Lower leg skin (tissue), 4 donors: ENCODE results near the gene COL8A2. TPM values are rescaled to one million over a fixed set of nuclear protein-coding genes. Genes with fewer than 3 reads are reported as not detected.

Experiments used
- DNase-seq, 2 donors: peaks; one replicate each; pipeline ENCODE4 v3.0.0-alpha.2; 2019; ENCODE audit warnings: low spot score in 2 of 2
- H3K4me3 ChIP-seq: fragments of 200-600 bp; sonication (generic); 2 replicates; pipeline ENCODE4 v1.5.1; 2017; ENCODE audit warnings: mild to moderate bottlenecking, low read depth; ENCODE audit not compliant: poor library complexity, severe bottlenecking
- POLR2A ChIP-seq, 2 donors: fragments of 450-650 bp; IDR thresholded peaks; one replicate each; pipeline ENCODE4 v1.6.1; 2016 to 2017; ENCODE audit warnings: antibody characterized with exemption in 2 of 2, mild to moderate bottlenecking in 1 of 2, moderate library complexity in 1 of 2
- WGBS, 2 donors: methylation state at CpG; one replicate each; pipeline ENCODE4 v1.1.5; 2018; 5-methylcytosine and 5-hydroxymethylcytosine counted together
- intact Hi-C: fragments of 100-400 bp; cut with DNase I; formaldehyde crosslinking; loops from one replicate; pipeline ENCODE4 v1.15.0; 2023; ENCODE audit warnings: low total_unique reads
- total RNA-seq, 4 donors: library from RNA; depleted of rRNA; stranded (reverse); fragments of >200 nt; gene quantifications; one replicate each; pipeline ENCODE4 v1.1.0, GENCODE V29; 2016
- TF ChIP-seq, protein P1 (sequence below), 3 donors: fragments of 450-650 bp; IDR thresholded peaks; one replicate each; pipeline ENCODE4 v1.5.1; 2016; ENCODE audit warnings: antibody characterized with exemption in 3 of 3, mild to moderate bottlenecking in 3 of 3, moderate library complexity in 2 of 3

Gene COL8A2
- total RNA-seq, 4 donors from 2014 or later = 4.8 to 9.8 (median 7.6) TPM

DNA sequence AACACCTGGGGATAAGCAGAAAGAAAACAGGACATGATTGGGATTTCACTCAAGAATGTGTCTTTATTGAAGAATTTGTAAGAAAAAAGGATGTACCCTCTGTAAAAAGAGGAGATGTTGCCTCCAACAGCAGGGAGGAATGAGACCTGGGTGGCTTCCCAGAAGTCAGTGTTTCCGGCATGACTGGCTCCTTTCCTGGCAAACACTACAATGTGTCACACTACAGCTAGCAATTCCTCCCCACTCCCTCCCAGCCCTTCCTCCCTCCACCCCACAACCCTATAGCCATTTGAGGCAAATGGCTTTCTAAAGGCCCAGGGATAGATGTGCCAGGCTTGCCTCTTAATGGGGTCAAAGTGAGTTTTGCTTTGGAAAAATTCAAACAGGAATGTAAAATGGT is 11.5 kb upstream of the COL8A2 start:
- TF ChIP-seq POLR2A (IDR thresholded peaks at IDR 0.05) = no peak
- TF ChIP-seq, protein P1, sequence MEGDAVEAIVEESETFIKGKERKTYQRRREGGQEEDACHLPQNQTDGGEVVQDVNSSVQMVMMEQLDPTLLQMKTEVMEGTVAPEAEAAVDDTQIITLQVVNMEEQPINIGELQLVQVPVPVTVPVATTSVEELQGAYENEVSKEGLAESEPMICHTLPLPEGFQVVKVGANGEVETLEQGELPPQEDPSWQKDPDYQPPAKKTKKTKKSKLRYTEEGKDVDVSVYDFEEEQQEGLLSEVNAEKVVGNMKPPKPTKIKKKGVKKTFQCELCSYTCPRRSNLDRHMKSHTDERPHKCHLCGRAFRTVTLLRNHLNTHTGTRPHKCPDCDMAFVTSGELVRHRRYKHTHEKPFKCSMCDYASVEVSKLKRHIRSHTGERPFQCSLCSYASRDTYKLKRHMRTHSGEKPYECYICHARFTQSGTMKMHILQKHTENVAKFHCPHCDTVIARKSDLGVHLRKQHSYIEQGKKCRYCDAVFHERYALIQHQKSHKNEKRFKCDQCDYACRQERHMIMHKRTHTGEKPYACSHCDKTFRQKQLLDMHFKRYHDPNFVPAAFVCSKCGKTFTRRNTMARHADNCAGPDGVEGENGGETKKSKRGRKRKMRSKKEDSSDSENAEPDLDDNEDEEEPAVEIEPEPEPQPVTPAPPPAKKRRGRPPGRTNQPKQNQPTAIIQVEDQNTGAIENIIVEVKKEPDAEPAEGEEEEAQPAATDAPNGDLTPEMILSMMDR (IDR thresholded peaks at IDR 0.05) = no peak
- DNase-seq = peak in 1 of 2 donors; percentile 45
- H3K4me3 ChIP-seq = no peak overlapping the region
- intact Hi-C loops = no loop called here
- 26 to 31% methylated on average over 1 of the region's 1 CpG for WGBS, 2 donors

DNA sequence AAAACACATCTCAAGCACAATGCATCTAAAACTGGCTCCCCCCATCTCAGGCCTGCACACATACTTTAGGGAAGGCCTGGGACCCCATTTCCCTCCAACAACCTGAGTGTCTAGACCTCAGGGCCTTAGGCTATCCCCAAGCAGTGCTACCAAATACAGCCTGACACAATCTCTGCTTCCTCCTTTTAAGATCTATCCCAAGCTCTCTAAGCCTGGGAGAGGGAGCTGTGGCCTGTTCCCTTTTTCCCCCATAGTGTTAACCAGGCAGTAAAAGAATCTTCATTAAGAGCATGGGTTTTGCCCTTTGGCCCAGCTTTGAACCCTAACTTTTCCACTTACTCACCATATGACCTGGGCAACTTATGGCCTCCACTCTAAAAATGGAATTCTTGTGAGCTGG is 10.8 kb upstream of the COL8A2 start:
- no peak overlapping the region for H3K4me3 ChIP-seq
- no peak for DNase-seq
- TF ChIP-seq, protein P1 (IDR thresholded peaks at IDR 0.05) = no peak
- TF ChIP-seq POLR2A (IDR thresholded peaks at IDR 0.05) = no peak
- intact Hi-C loops = no loop called here

DNA sequence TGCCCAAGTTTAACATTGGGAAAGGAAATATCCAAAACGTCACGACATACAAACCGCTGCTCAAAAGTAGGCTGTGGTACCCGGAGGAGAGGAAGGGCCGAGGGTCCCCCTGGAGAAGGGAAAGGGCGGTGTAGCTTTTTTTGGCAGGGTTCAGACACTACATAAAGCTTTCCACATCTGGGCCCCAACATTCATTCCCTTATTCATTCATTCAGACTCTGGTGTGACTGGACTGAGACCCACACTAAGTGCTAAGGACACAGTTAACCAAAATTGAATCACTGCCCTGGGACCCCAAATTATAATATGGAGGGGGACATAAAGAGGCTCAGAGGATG is 10.3 kb upstream of the COL8A2 start:
- WGBS, 2 donors = 38 to 46% methylated on average over 6 of the region's 6 CpGs
- intact Hi-C loops = no loop called here
- no peak overlapping the region for H3K4me3 ChIP-seq
- DNase-seq = no peak
- TF ChIP-seq POLR2A (IDR thresholded peaks at IDR 0.05) = no peak
- TF ChIP-seq, protein P1 (IDR thresholded peaks at IDR 0.05) = no peak

DNA sequence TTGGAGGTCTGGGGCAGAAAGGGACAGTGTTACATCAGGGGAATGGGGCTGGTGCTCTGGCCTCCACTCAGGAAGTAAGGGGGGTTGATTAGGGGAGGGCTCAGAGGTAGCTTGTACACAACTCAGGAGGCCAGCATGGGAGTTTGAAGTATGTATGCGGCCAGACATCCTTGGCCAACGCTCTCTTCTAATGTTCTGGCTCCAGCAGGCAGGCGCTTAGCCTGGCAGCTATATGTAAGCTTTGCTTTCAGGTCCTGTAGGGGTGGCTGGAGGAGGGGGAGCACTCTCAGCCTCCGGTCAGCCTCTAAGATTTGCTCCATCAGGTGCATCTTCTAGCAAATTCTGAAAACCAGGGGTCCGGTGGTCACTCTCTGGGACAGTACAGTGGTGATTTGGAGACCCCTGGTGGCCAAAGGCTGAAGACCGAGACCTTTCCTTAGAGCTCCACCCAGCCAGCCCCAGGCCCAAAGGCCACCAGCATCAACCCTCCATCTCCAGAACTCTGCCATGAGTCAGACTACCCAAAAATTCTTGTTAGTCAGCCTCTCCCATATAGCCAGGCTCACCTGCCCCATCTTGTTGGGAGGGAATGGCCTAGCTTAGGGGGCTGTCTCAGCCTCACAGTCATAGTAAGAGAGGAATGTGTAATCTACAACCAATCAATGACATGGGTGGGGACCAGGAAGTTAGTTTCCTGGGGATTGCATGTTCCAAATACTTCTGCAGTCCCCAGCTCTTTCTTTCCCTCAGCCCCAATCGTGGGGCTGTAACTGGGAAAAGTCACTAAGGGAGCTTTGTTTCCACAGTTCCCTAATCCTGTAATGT is 9.7 kb upstream of the COL8A2 start:
- intact Hi-C loops = no loop called here
- TF ChIP-seq, protein P1 (IDR thresholded peaks at IDR 0.05) = peak in 1 of 3 donors; percentile 36
- no peak for TF ChIP-seq POLR2A (IDR thresholded peaks at IDR 0.05)
- DNase-seq = peak in 1 of 2 donors; percentile 44

DNA sequence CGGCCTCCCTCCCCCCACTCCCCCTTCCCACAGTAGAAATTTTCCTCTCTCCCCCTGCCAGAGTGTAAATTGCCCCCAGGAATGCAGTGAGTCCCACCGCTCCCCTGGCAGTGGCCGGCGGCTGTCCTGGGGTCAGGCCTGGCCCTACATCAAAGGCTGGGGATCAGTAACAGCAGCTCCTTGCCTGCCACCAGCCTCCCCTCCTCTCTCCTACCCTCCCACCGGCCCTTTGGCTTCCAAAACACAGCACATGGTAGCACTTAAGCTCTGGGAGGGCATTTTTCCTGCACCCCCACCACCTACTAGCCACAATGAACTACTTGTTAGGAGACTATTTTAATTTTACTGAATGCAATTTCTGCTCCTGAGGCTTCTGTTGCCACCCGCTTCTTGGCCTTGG is 9.0 kb upstream of the COL8A2 start:
- intact Hi-C loops = no loop called here
- TF ChIP-seq, protein P1 (IDR thresholded peaks at IDR 0.05) = no peak
- no peak for TF ChIP-seq POLR2A (IDR thresholded peaks at IDR 0.05)
- DNase-seq = no peak
- WGBS, 2 donors = 61 to 69% methylated on average over 6 of the region's 6 CpGs
- H3K4me3 ChIP-seq = no peak overlapping the region

More for the DNA sequence above, 9.7 kb upstream of the COL8A2 start:
- H3K4me3 ChIP-seq = no peak overlapping the region
- 49 to 50% methylated on average over 7 of the region's 7 CpGs for WGBS, 2 donors

DNA sequence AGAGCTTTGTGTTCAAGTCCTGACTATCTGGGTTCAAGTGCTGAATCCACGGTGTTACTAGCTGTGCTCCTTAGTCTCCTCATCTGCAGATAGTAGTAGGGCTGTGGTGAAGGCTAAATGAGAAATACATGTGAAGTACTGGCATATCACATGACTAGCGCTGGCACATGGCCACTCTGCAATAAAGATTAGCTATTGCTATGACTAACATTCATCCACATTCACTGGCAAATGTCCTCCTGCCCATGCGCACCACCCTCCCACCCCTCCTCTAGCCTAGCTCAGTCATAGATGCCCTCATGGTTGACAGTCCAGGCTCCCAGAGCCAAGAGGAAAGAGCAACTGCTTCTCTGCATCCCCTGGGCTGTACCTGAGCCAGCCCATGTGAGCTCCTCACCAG is 8.5 kb upstream of the COL8A2 start:
- DNase-seq = peak; percentile 76 to 94
- H3K4me3 ChIP-seq = no peak overlapping the region
- TF ChIP-seq, protein P1 (IDR thresholded peaks at IDR 0.05) = no peak
- no peak for TF ChIP-seq POLR2A (IDR thresholded peaks at IDR 0.05)
- intact Hi-C loops = no loop called here
- WGBS, 2 donors = 27 to 32% methylated on average over 3 of the region's 3 CpGs
